Right lung (tissue), 10 donors: Measurements from ENCODE around the gene SRSF2. TPM values are rescaled to one million over a fixed set of nuclear protein-coding genes. Genes with fewer than 3 reads are reported as not detected.
A peak's percentile ranks its signal among the peaks of the same experiment; 100 is the strongest.
"Not testable (repeated sequence)": the region's sequence is repeated elsewhere in the genome, so short reads cannot be mapped to it uniquely, and the experiment has no call there.

ENCODE experiments used
- DNase-seq, 2 donors: peaks; one replicate each; pipeline ENCODE4 v3.0.0-alpha.2; 2013
- long read RNA-seq, 8 donors: transcript quantifications; one replicate each; lab custom pipeline, GENCODE V29; 2026
- polyA plus RNA-seq, 5 donors: library from polyadenylated mRNA; unstranded; fragments of 120-200 nt; gene quantifications; one replicate each; pipeline versions ENCODE4 v1.2.1 to v1.2.3, GENCODE V29; 2013; ENCODE audit warnings: inconsistent platforms in 1 of 5, low replicate concordance in 1 of 5; ENCODE audit not compliant: insufficient read length in 5 of 5, insufficient read depth in 1 of 5

Gene SRSF2, protein sequence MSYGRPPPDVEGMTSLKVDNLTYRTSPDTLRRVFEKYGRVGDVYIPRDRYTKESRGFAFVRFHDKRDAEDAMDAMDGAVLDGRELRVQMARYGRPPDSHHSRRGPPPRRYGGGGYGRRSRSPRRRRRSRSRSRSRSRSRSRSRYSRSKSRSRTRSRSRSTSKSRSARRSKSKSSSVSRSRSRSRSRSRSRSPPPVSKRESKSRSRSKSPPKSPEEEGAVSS
- 100 to 1,000 TPM; 344 to 442 (median 352) TPM for polyA plus RNA-seq
- long read RNA-seq, donor 1, transcript SRSF2-209 (2 exons, 1,001 nt) = minor isoform, 51 of 167 reads
- long read RNA-seq, donor 1, transcript SRSF2-204 (5 exons, 1,357 nt) = minor isoform, 6 of 167 reads
- long read RNA-seq, donor 1, transcript SRSF2-203 (2 exons, 2,885 nt) = minor isoform, 21 of 167 reads
- long read RNA-seq, donor 1, transcript SRSF2-202 (3 exons, 1,927 nt) = major isoform, 79 of 167 reads
- long read RNA-seq, donor 1, partial matches to known transcripts = 5 of 167 reads
- long read RNA-seq, donor 1, other reads (novel, unspliced or antisense) = 0 of 167 reads
- long read RNA-seq, donor 2, transcript SRSF2-209 (2 exons, 1,001 nt) = minor isoform, 11 of 86 reads
- long read RNA-seq, donor 2, transcript SRSF2-203 (2 exons, 2,885 nt) = minor isoform, 11 of 86 reads
- long read RNA-seq, donor 2, transcript SRSF2-202 (3 exons, 1,927 nt) = major isoform, 41 of 86 reads
- long read RNA-seq, donor 2, partial matches to known transcripts = 17 of 86 reads
- long read RNA-seq, donor 2, other reads (novel, unspliced or antisense) = 0 of 86 reads
- long read RNA-seq, donor 3, transcript SRSF2-209 (2 exons, 1,001 nt) = minor isoform, 33 of 127 reads
- long read RNA-seq, donor 3, transcript SRSF2-202 (3 exons, 1,927 nt) = major isoform, 48 of 127 reads
- long read RNA-seq, donor 3, transcript SRSF2-203 (2 exons, 2,885 nt) = minor isoform, 16 of 127 reads
- long read RNA-seq, donor 3, partial matches to known transcripts = 16 of 127 reads
- long read RNA-seq, donor 3, other reads (novel, unspliced or antisense) = 5 of 127 reads
- long read RNA-seq, donor 4, transcript SRSF2-202 (3 exons, 1,927 nt) = major isoform, 32 of 103 reads
- long read RNA-seq, donor 4, transcript SRSF2-209 (2 exons, 1,001 nt) = minor isoform, 29 of 103 reads
- long read RNA-seq, donor 4, transcript SRSF2-208 (4 exons, 1,359 nt) = minor isoform, 5 of 103 reads
- long read RNA-seq, donor 4, transcript SRSF2-203 (2 exons, 2,885 nt) = minor isoform, 10 of 103 reads
- long read RNA-seq, donor 4, partial matches to known transcripts = 25 of 103 reads
- long read RNA-seq, donor 4, other reads (novel, unspliced or antisense) = 0 of 103 reads
- long read RNA-seq, donor 5, transcript SRSF2-209 (2 exons, 1,001 nt) = minor isoform, 32 of 188 reads
- long read RNA-seq, donor 5, transcript SRSF2-203 (2 exons, 2,885 nt) = minor isoform, 29 of 188 reads
- long read RNA-seq, donor 5, transcript SRSF2-204 (5 exons, 1,357 nt) = minor isoform, 8 of 188 reads
- long read RNA-seq, donor 5, transcript SRSF2-202 (3 exons, 1,927 nt) = major isoform, 92 of 188 reads
- long read RNA-seq, donor 5, partial matches to known transcripts = 18 of 188 reads
- long read RNA-seq, donor 5, other reads (novel, unspliced or antisense) = 0 of 188 reads
- long read RNA-seq, donor 6, transcript SRSF2-204 (5 exons, 1,357 nt) = minor isoform, 5 of 406 reads
- long read RNA-seq, donor 6, transcript SRSF2-202 (3 exons, 1,927 nt) = major isoform, 86 of 406 reads
- long read RNA-seq, donor 6, transcript SRSF2-209 (2 exons, 1,001 nt) = minor isoform, 49 of 406 reads
- long read RNA-seq, donor 6, transcript SRSF2-203 (2 exons, 2,885 nt) = minor isoform, 35 of 406 reads
- long read RNA-seq, donor 6, partial matches to known transcripts = 218 of 406 reads
- long read RNA-seq, donor 6, other reads (novel, unspliced or antisense) = 8 of 406 reads
- long read RNA-seq, donor 7, transcript SRSF2-203 (2 exons, 2,885 nt) = minor isoform, 12 of 53 reads
- long read RNA-seq, donor 7, transcript SRSF2-202 (3 exons, 1,927 nt) = major isoform, 25 of 53 reads
- long read RNA-seq, donor 7, transcript SRSF2-209 (2 exons, 1,001 nt) = minor isoform, 6 of 53 reads
- long read RNA-seq, donor 7, partial matches to known transcripts = 6 of 53 reads
- long read RNA-seq, donor 7, other reads (novel, unspliced or antisense) = 0 of 53 reads
- long read RNA-seq, donor 8, transcript SRSF2-209 (2 exons, 1,001 nt) = minor isoform, 18 of 61 reads
- long read RNA-seq, donor 8, transcript SRSF2-202 (3 exons, 1,927 nt) = major isoform, 33 of 61 reads
- long read RNA-seq, donor 8, transcript SRSF2-203 (2 exons, 2,885 nt) = minor isoform, 8 of 61 reads
- long read RNA-seq, donor 8, partial matches to known transcripts = 0 of 61 reads
- long read RNA-seq, donor 8, other reads (novel, unspliced or antisense) = 0 of 61 reads

DNA sequence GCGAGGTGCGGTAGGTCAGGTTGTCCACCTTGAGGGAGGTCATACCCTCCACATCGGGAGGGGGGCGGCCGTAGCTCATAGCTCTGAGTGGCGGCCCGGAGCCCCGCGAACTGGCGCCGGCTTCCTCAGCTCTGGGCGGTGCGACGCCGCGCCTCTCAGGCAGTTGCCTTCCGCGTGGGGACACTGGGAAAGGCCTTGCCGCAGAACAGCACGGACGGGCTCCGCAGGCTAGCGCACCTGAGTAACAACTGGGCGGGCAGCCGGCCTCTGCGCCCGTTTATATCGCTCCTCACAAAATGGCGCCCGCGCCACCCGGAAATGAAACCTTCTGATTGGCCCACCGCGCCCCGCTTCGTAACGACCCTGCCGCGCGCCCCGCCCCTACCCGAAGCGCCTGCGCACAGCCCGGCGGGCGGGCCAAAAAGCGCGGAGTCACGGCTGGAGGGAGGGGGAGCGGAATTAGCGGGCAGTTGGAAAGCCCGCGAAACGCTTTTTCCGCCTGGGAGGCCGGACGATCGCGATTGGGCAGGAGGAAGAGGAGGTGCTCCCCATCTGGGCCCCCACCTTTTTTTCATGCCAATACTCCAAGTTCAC, at the start of gene SRSF2:
Gene SRSF2, minus strand, starts transcription at position 250 of the 594 bp plus-strand sequence. Its CDS starts 171 bp downstream, at position 79.
- DNase-seq = peak; percentile 99

DNA sequence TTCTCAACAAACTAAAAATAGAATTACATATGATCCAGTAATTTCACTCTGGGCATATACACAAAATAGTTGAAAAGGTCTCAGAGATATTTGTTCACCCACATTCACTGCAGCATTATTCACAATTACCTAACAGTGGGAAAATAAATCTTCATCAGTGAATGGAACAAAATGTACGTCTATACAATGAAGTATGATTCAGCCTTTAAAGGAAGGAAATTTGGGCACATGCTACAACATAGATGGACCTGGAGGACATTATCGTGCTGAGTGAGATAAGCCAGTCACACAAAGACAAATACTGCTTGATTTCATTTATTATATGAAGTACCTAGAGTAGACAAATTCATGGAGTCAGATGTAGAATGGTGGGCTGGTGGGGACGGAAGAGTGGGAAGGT, 47.8 kb upstream of the SRSF2 start:
- DNase-seq = no peak

DNA sequence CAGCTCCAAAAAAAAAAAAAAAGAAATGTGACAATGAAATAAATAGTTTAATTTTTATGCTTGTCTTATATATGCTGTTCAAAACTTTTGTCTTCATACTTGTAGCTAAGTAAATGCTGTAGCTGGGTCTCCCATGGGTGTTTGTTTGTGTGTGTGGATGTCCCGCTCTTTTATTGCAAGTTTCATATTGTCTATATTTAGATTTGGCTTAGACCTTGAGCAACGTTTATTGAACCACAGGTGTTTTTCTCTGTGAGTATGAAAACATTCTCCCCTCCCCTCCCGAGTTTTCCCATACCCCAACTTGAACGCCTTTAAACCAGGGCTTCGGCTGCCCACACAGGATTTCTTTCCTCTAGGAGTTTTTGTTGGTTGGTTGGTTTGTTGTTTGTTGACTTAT, 46.0 kb upstream of the SRSF2 start:
- DNase-seq = no peak

DNA sequence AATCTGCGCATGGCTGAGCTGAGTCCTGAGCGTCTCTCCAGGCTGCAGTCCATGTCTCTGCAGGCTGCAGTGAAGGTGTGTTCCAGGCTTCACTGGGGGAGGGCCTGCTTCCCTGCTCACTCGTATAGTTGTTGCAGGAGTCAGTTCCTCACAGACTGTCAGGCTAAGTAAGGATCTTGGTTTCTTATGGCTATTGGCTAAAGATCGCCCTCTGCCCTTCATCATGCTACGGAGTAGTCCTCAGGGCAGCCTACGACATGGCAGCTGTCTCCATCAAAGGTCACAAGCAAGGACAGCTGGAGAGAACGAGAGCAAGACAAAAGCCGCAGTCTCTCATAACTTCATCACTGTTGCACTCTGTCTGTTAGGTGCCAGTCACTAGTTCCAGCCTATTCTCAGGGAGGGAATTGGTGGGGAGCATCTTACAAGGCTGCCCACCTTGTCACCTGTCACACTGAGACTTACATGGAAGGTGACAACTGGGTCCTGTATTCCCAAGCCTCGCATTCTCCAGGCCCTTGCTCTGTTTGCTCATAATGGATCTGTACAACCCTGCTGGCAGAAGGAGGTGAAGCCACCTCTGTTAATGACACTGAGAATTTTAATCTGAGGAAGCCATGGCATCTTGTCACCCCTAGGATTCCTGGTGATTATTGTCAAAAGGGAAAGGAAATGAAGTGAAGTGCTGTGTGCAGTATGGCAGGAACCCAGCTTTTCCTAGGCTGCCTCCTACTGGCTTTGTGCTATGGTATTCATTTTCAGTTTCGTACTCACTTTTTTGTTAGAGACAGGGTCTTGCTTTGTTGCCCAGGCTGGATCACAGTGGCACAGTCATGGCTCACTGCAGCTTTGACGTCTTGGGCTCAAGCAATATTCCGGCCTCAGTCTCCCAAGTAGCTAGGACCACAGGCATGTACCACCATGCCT, 44.2 kb upstream of the SRSF2 start:
- DNase-seq = no peak

DNA sequence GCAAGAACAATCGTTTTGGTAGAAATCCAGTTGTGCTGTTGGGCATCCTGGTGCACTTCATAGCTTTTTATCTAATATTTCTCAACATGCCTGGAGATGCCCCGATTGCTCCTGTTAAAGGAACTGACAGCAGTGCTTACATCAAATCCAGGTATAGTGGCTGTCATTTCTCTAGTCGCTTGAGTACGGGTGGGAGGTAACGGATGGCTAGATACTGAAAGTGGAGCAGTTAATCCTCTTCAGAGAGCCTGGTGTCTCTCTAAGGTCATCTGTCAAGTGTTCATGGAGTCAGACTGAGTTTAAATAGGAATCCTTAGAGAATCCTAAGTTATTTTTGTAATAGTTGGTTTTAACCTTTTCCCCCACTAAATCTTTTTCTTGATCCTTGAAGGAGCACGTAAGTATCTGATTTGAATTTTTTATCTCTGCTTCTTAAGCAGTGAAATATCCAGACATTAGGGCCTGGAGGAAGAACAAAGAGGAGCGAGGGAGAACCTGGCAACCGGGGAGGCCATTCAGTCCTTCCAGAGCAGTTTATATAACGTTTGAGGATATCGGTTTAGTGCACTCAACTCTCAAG, 38.0 kb upstream of the SRSF2 start:
- no peak for DNase-seq

DNA sequence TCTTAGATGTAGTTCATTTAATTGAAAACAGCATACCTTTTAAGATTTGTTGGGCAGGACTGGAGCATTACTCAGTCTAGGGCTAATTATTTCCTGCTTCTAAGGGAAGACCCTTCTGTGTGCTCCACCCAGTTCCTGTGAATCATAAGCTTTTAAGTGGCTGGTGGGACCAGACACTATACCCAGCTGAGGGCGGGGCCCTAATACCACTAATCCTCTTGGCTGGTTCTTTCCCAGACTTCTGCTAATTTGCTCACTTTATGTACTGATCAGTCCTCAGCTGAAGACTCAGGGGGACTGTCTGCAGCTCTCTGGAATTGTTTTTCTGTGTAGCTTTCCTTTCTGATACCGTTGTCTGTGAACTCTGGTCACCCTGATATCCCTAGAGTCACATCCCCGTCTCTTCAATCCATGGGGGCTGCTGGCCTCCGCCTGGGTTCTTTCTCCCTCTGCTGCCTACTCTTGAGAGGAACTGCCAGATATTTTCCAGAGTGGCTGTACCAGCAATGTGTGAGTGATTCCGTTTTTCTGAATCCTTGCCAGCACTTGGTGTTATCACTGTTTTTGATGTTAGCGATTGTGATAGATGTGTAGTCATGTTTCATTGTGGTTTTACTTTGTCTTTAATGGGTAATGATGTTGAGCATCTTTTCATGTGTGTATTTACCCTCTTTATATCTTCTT, 35.9 kb upstream of the SRSF2 start:
- no peak for DNase-seq

DNA sequence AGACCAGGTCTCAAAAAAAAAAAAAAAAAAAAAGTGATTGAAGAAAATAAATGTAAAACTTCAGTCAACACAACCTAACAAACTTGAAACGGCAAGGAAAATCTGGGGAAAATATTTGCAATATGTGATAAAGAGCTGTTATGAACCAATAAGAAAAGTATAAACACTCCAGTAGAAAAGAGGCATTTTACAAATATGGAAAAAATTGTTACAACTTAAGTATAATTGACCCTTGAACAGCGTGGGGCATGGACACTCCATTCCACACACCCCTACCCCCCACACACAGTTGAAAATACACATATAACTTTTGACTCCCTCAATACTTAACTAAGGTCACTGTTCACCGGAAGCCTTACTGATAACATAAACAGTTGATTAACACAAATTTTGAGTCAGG, 21.4 kb upstream of the SRSF2 start:
- DNase-seq = no peak

DNA sequence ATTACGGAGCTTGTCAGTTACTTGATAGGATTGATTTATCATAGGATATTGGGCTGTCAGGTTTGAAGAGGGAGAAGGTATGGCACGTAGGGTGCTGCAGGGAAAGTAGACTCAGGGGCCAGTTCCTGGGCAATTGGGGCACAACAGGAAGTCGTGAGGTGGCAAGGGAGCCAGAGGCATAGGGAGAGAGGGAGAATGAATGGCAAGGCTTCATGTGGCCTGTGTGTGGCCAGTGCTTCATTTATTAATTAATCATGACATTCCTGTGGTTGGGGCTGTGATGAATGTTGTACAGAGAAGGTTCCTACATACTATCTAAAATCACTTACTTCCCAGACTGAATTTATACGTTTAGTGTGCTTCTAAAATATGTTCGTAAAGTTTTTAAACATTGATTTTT, 20.1 kb upstream of the SRSF2 start:
- DNase-seq = no peak

DNA sequence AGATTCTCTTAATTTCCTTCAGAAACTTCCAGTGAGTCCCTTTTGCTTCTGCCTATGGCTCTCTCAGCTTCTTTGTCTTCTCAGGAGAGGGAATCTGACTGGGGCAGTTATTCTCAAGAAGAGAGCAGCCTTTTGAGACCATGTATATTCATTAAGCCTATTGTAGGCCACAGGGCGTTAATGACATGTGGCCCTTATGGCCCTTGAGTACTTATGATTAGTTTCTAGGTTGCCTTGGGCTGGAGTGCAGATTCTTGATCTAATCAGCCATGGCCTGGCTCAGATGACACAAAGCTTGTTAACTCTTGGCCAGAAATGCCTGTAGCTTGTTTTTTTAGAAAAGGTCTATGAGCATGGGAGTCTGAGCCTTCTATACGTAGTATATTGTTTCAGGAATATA, 18.2 kb upstream of the SRSF2 start:
- DNase-seq = no peak

DNA sequence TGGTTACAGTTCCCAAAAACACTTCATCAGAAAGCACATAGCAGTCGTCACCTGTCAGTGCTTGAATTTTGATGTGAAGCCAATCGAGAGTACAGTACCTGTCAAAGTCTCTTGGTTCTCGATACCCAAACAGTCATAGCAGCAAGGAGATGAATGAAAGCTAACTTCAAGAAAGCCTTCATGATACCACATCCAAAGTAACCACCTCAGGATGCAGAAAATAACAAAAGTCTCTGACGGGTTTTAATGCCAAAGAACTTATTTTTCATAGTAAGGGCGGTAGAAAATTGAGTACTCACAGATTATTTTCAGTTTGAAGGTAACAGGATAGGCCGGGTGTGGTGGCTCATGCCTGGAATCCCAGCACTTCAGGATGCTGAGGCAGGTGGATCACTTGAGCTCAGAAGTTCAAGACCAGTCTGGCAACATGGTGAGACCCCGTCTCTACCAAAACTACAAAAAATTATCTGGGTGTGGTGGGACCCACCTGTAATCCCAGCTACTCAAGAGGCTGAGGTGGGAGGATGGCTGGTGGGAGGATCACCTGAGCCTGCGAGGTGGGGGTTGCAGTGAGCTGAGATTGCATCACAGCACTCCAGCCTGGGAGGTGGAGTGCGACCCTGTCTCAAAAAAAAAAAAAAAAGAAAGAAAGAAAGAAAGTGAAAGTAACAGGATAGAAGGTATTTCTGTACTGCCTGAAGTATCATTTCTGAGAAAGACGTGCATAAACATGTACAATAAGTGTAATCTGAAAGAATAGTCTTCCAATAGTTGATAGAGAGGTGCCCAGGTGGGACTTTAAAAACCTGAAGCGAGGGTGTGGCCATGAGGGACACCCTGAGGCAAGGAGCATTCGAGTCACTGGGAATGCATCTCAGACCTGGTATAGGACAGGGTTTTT, 16.2 kb upstream of the SRSF2 start:
- DNase-seq = no peak

DNA sequence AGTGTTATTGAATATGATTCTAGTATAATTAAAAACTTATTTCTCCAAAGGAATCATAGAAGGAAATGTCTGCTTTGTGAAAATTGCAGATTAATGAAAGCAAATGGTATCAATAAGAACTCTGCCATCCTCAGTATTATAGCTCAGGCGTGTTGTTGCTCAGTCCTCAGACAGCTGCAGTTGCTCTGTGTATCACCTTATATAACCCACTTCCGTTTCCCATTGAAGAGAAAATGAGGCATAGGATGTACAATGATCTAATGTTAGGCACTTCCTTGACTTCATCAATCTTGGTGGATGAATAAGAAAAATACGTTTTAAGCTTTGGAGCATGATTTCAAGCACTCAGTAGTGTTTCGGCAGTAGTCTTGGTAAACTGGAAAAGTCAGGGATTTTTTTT, 14.9 kb upstream of the SRSF2 start:
- no peak for DNase-seq

DNA sequence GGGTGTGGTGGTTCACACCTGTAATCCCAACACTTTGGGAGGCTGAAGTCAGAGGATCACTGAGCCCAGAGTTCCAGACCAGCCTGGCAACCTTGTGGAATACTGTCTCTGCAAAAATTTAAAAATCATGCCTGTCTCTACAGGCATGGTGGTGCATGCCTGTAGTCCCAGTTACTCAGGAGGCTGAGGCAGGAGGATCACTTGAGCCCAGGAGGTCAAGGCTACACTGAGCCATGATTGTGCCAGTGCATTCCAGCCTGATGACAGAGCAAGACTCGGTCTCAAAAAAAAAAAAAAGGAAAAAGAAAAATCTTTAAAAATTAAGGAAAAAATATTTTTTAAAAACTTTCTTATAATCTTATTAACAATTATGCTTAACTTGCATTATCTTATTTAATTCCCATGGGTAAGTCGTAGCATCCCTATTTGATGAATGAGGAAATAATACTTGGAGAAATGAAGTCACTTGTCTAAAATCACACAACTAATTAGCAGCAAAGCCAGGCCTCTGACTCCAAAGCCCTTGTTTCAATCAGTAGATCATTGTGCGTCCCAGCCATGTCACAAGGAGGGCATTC, 14.4 kb upstream of the SRSF2 start:
- no peak for DNase-seq

DNA sequence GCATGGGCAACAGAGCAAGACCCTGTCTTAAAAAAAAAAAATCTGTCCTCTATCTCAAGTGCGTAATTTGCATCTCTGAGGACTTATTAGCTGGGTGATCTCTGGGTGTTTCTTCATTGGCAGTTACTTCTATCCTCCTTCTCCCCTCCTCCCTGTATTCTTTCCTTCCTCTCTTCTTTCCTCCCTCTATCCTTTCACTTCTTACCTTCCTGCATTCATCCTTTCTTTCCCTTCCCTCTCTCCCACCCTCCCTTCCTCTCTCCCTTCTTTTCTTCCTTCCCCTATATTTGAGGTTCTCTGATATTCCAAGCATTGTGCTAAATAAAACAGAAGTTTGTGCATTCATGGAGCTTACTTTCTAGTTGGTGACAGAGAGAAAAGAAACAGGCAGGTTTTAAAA, 11.5 kb upstream of the SRSF2 start:
- no peak for DNase-seq

DNA sequence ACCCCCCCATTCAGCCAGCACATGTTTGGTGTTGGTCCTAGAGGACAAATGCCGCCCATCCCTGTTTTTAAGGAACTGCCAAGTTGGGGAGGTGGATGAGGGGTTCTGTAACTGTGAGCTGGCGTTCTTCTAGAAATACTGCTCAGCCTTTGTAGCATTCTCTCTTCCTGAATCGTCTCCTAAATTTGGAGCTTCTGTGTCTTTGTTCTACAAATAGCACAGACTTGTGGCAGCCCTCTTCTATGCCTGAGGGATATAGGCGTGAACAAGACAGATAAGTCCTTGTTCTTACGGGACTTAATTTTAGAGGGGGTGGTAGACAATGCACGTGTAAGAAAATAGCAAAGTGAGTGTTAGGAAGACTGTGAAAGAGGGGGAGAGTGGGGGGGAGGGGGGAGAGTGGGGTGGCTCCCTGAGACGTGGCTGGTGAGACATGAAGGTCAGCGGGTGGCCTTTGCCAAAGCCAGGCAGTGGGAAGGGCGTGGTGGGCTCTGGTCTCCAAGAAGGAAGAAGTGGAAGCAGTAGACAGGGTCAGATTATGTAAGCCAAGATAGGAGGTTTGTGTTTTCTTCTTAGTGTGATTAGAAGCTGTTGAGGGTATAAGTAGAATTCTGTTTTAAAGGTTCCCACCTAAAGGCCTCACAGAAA, 10.7 kb upstream of the SRSF2 start:
- DNase-seq = no peak

DNA sequence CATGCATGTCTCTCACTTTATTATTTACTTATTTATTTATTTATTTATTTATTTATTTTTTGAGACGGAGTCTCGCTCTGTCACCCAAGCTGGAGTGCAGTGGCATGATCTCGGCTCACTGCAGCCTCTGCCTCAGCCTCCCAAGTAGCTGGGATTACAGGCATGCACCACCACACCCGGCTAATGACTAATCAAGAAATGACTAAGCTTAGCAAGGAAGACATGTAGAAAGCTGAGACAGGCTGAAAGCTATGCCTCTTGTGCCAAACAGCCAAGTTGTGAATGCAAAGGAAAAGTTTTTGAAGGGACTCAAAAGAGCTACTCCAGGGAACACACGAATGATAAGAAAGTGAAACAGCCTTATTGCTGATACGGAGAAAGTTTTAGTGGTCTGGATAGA, 8.7 kb upstream of the SRSF2 start:
- not testable (repeated sequence) for DNase-seq
